Body of pancreas (tissue), 4 donors: ENCODE measurements around the gene PACS1.

Experiments
- CTCF ChIP-seq, 7 experiments: fragments of 450-650 bp in 4 of 7; fragments of 200-600 bp in 3 of 7; sonication (generic) in 3 of 7; IDR thresholded peaks; one replicate each; pipeline ENCODE4 v1.5.1; 2016 to 2019; ENCODE audit warnings: antibody characterized with exemption in 7 of 7
- POLR2A ChIP-seq, 3 donors: fragments of 450-650 bp; IDR thresholded peaks; one replicate each; pipeline ENCODE4 v1.6.1; 2016; ENCODE audit warnings: antibody characterized with exemption in 3 of 3, mild to moderate bottlenecking in 2 of 3

- TF ChIP-seq CTCF (IDR thresholded peaks at IDR 0.05), result no peak
- TF ChIP-seq POLR2A (IDR thresholded peaks at IDR 0.05), result no peak
Observed at GRCh38 chr11:66062408-66062807, 7.7 kb upstream of the PACS1 start.
